Activated naive CD8-positive, alpha-beta T cell treated with anti-CD3 and anti-CD28 coated beads, Interleukin-2, amount 50 U/mL, for 24 hours (primary cell): ENCODE measurements around the gene TAF10.
A peak's percentile ranks its signal among the peaks of the same experiment; 100 is the strongest.

Experiments
- ATAC-seq: fragments of 150-1000 bp; cut with Tn5 transposase; one replicate; pipeline ENCODE4 v1.10.0; 2021
- DNase-seq: peaks from one replicate; pipeline ENCODE4 v3.0.0; 2021
- H3K27ac Mint-ChIP-seq: one replicate; pipeline ENCODE4 v1.8.0; 2021; ENCODE audit warnings: mild to moderate bottlenecking, mixed read lengths
- H3K27me3 Mint-ChIP-seq: one replicate; pipeline ENCODE4 v1.8.0; 2021; ENCODE audit warnings: mixed read lengths
- H3K36me3 Mint-ChIP-seq: one replicate; pipeline ENCODE4 v1.8.0; 2021; ENCODE audit warnings: low read depth, mixed read lengths
- H3K4me1 Mint-ChIP-seq: one replicate; pipeline ENCODE4 v1.8.0; 2021; ENCODE audit warnings: mixed read lengths
- H3K4me3 Mint-ChIP-seq: one replicate; pipeline ENCODE4 v1.8.0; 2021; ENCODE audit warnings: mild to moderate bottlenecking, moderate library complexity, mixed read lengths
- H3K9me3 Mint-ChIP-seq: one replicate; pipeline ENCODE4 v1.8.0; 2021; ENCODE audit warnings: mixed read lengths

Gene TAF10

GRCh38 chr11:6623391-6624363 lies 11.7 kb upstream of the TAF10 start:
- no peaks in the 10 kb centered on the region for H3K36me3 Mint-ChIP-seq
- no peak overlapping the region for H3K27ac Mint-ChIP-seq
- no peak overlapping the region for H3K4me3 Mint-ChIP-seq
- ATAC-seq: no peak
- DNase-seq: no peak
- peaks cover 16% of the 10 kb centered on the region for H3K4me1 Mint-ChIP-seq
- no peaks in the 10 kb centered on the region for H3K9me3 Mint-ChIP-seq
- no peaks in the 10 kb centered on the region for H3K27me3 Mint-ChIP-seq

GRCh38 chr11:6622261-6623171 lies 10.5 kb upstream of the TAF10 start:
- Mint-ChIP-seq H3K4me1 (peaks cover 7% of the 10 kb centered on the region), H3K27ac (no peak overlapping the region), H3K4me3 (no peak overlapping the region), H3K36me3 (no peaks in the 10 kb centered on the region), H3K9me3 (no peaks in the 10 kb centered on the region), H3K27me3 (no peaks in the 10 kb centered on the region)
- DNase-seq (no peak), ATAC-seq (no peak)

GRCh38 chr11:6621711-6622211 lies 9.7 kb upstream of the TAF10 start:
- no peak for ATAC-seq
- Mint-ChIP-seq H3K4me3 (no peak overlapping the region), H3K36me3 (no peaks in the 10 kb centered on the region), H3K9me3 (no peaks in the 10 kb centered on the region), H3K27ac (no peak overlapping the region), H3K4me1 (peaks cover 3% of the 10 kb centered on the region), H3K27me3 (no peaks in the 10 kb centered on the region)
- DNase-seq: no peak

- no peak for DNase-seq
- peaks cover 9% of the 10 kb centered on the region for H3K4me1 Mint-ChIP-seq
- no peak overlapping the region for H3K27ac Mint-ChIP-seq
- H3K4me3 Mint-ChIP-seq: no peak overlapping the region
- ATAC-seq: no peak
- H3K27me3 Mint-ChIP-seq: no peaks in the 10 kb centered on the region
- peaks cover 4% of the 10 kb centered on the region for H3K36me3 Mint-ChIP-seq
- H3K9me3 Mint-ChIP-seq: no peaks in the 10 kb centered on the region
Measured at GRCh38 chr11:6620636-6621035, 8.6 kb upstream of the TAF10 start.

GRCh38 chr11:6619004-6619745 lies 7.2 kb upstream of the TAF10 start, which contains the start of gene TPP1:
TSS of gene TPP1 (minus strand) at chr11:6619422. CDS start at chr11:6619400, 22 bp downstream.
- DNase-seq (peak; percentile 93), ATAC-seq (peak; percentile 98)
- Mint-ChIP-seq H3K9me3 (no peaks in the 10 kb centered on the region), H3K4me3 (no peak within 1 kb of the TSS), H3K27me3 (no peaks in the 10 kb centered on the region), H3K36me3 (peaks cover 9% of the 10 kb centered on the region), H3K27ac (no peak within 1 kb of the TSS), H3K4me1 (peaks cover 9% of the 10 kb centered on the region)

- Mint-ChIP-seq H3K36me3 (peaks cover 9% of the 10 kb centered on the region), H3K4me3 (no peak overlapping the region), H3K9me3 (no peaks in the 10 kb centered on the region), H3K4me1 (peaks cover 9% of the 10 kb centered on the region), H3K27ac (no peak overlapping the region), H3K27me3 (no peaks in the 10 kb centered on the region)
- ATAC-seq (peak; percentile 33), DNase-seq (peak; percentile 50)
Measured at GRCh38 chr11:6618117-6619003, 6.3 kb upstream of the TAF10 start.

GRCh38 chr11:6617315-6617781 lies 5.3 kb upstream of the TAF10 start:
- Mint-ChIP-seq H3K9me3 (no peaks in the 10 kb centered on the region), H3K27me3 (no peaks in the 10 kb centered on the region), H3K4me1 (peaks cover 9% of the 10 kb centered on the region), H3K4me3 (no peak overlapping the region), H3K27ac (no peak overlapping the region), H3K36me3 (peaks cover 9% of the 10 kb centered on the region)
- DNase-seq: no peak
- ATAC-seq: no peak

- no peak for ATAC-seq
- DNase-seq: no peak
- H3K9me3 Mint-ChIP-seq: no peaks in the 10 kb centered on the region
- peaks cover 9% of the 10 kb centered on the region for H3K36me3 Mint-ChIP-seq
- no peak overlapping the region for H3K4me3 Mint-ChIP-seq
- H3K27me3 Mint-ChIP-seq: no peaks in the 10 kb centered on the region
- no peak overlapping the region for H3K27ac Mint-ChIP-seq
- peaks cover 9% of the 10 kb centered on the region for H3K4me1 Mint-ChIP-seq
Measured at GRCh38 chr11:6616596-6617250, 4.7 kb upstream of the TAF10 start.

GRCh38 chr11:6615882-6616585 lies 4.0 kb upstream of the TAF10 start:
- no peaks in the 10 kb centered on the region for H3K9me3 Mint-ChIP-seq
- peaks cover 13% of the 10 kb centered on the region for H3K4me1 Mint-ChIP-seq
- peak overlapping the region; percentile 60 for H3K27ac Mint-ChIP-seq
- H3K4me3 Mint-ChIP-seq: no peak overlapping the region
- ATAC-seq (no peak), DNase-seq (no peak)
- peaks cover 13% of the 10 kb centered on the region for H3K36me3 Mint-ChIP-seq
- no peaks in the 10 kb centered on the region for H3K27me3 Mint-ChIP-seq

GRCh38 chr11:6615046-6615445 lies 3.0 kb upstream of the TAF10 start:
- ATAC-seq (no peak), DNase-seq (no peak)
- Mint-ChIP-seq H3K36me3 (peaks cover 22% of the 10 kb centered on the region), H3K4me3 (no peak overlapping the region), H3K4me1 (peaks cover 20% of the 10 kb centered on the region), H3K27me3 (no peaks in the 10 kb centered on the region), H3K9me3 (no peaks in the 10 kb centered on the region), H3K27ac (no peak overlapping the region)

- H3K36me3 Mint-ChIP-seq: peaks cover 28% of the 10 kb centered on the region
- DNase-seq (no peak), ATAC-seq (no peak)
- H3K9me3 Mint-ChIP-seq: no peaks in the 10 kb centered on the region
- peaks cover 26% of the 10 kb centered on the region for H3K4me1 Mint-ChIP-seq
- no peak overlapping the region for H3K4me3 Mint-ChIP-seq
- H3K27ac Mint-ChIP-seq: no peak overlapping the region
- no peaks in the 10 kb centered on the region for H3K27me3 Mint-ChIP-seq
Measured at GRCh38 chr11:6614446-6614845, 2.4 kb upstream of the TAF10 start.

- H3K4me1 Mint-ChIP-seq: peaks cover 33% of the 10 kb centered on the region
- DNase-seq: no peak
- H3K4me3 Mint-ChIP-seq: no peak overlapping the region
- ATAC-seq: no peak
- H3K9me3 Mint-ChIP-seq: no peaks in the 10 kb centered on the region
- H3K27me3 Mint-ChIP-seq: no peaks in the 10 kb centered on the region
- H3K36me3 Mint-ChIP-seq: peaks cover 37% of the 10 kb centered on the region
- no peak overlapping the region for H3K27ac Mint-ChIP-seq
Measured at GRCh38 chr11:6613496-6613895, 1.5 kb upstream of the TAF10 start.
